CD4-positive, alpha-beta T cell treated with Interleukin-4 for 1 hour (primary cell): Measurements from ENCODE around the gene HECW1.
"Not testable (repeated sequence)": the region's sequence is repeated elsewhere in the genome, so short reads cannot be mapped to it uniquely, and the experiment has no call there.

ENCODE experiments used
- DNase-seq, 2 donors: peaks; one replicate each; pipeline ENCODE4 v3.0.0-alpha.2; 2020 to 2022

Gene HECW1

GRCh38 chr7:43211693-43212092, 99.2 kb downstream of the HECW1 start:
- no peak for DNase-seq

GRCh38 chr7:43212921-43213320, 100.5 kb downstream of the HECW1 start:
- DNase-seq: no peak

DNA sequence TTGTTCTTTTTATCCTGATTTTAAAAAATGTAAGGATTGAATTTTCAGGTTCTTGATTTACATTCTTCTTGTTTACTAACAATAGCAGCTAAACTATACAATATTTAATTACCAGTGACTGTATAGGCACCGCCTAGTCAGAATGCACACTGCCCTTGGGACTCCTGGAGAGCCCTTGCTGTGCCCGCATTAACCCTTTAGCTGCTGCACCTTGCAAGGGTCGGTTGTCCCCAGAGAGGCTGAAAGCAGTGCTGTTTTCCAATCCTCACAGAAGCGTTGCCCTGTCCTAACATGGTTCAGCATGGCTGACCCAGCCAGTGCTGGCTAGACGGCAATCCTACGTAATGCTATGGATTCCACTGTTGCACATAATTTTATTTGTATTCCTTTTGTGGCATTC, 102.6 kb downstream of the HECW1 start:
- no peak for DNase-seq

DNA sequence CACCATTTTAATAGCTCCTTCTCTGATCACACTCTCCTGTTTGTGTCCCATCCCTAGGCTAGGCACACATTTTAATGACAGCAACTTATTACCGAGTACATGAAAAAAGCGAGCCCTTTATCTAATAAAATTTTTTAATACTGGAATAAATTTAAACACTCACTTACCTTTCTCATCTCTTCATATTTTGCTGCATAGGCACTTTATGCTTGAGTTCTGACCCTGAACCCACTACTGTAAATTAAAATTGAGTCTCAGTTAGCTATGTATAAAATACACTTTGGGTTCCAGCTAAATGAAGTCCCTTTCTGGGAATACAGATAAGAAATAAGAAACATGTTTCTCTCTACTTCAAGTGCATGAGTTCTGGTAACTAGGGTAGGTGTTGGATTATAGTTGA, 104.6 kb downstream of the HECW1 start:
- no peak for DNase-seq

DNA sequence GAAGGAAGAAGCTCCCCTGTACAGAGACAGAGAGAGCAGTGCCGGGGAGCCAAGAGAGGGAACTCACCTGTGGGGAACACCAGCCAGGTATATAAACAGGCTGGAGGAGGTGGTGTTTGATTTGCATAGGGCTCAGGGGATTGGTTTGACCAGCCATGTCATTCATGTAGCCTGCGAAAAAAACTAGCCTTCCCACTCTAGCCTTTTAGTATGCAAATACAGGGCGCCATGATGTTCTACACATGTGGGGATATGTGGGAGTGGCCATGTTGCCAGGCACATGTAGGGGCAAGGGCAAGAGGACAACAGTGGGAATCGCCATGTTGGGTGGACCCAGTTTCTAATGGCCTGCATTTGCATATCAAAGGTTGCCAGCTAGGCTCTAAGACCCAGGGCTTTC, 106.5 kb downstream of the HECW1 start:
- DNase-seq: not testable (repeated sequence)

DNA sequence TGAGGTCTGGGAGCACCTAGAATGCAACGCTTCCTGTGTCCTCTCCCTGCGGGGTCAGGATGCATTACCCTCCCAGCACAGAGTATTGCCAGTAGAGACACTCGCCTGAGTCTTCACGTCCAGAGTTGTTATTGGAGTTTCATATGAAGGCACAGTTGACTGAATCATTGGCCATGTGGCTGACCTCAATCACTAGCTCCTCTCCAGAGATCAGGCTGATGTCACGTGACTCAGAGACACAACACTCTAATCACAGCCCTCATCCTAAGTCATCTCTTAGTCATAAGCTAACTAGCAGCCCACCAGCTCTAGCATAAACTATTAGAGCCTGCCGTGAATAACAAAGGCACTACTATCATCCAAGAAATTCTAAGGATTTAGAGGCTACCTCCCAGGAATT, 107.8 kb downstream of the HECW1 start:
- no peak for DNase-seq

GRCh38 chr7:43220742-43221141, 108.3 kb downstream of the HECW1 start:
- DNase-seq: no peak

GRCh38 chr7:43229801-43230200, 117.4 kb downstream of the HECW1 start:
- no peak for DNase-seq

DNA sequence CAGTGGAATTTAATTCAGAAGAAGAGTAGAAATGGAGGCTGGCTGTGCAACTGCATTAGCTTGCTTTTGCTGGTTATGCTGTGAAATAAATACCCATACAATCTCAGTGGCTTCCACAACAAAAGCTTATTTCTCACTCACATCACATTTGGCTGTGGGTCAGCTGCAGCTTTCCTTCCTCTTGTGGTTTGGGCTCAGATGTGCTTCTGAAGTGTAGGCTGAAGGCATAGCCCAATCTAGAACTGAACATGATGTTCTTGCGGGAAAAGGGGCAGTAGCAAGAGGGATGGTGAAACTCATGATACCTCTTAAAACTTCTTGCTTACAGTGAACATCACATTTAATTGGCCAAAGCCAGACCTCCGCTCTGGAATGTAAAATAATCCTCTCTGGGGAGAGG, 119.9 kb downstream of the HECW1 start:
- no peak for DNase-seq

DNA sequence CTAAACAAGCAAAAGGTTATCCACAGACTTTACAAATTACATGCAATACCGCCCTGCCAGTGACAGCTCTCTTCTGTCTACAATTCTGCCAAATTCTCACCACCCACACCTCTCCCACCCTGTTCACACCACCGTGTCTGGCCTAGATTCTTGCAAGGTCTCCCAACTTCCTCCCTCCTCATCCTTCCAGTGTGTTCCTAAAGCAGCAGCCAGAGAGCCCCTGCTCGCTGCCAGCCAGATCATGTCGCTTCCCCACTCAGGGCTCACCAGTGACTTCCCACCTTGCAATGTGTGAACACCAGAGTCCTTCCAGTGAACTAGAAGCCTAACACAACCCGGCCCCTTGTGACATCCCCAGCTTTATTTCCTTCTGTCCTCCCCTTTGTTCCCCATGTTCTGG, 121.6 kb downstream of the HECW1 start:
- no peak for DNase-seq

- no peak for DNase-seq
Observed at GRCh38 chr7:43234968-43235367, 122.5 kb downstream of the HECW1 start.

DNA sequence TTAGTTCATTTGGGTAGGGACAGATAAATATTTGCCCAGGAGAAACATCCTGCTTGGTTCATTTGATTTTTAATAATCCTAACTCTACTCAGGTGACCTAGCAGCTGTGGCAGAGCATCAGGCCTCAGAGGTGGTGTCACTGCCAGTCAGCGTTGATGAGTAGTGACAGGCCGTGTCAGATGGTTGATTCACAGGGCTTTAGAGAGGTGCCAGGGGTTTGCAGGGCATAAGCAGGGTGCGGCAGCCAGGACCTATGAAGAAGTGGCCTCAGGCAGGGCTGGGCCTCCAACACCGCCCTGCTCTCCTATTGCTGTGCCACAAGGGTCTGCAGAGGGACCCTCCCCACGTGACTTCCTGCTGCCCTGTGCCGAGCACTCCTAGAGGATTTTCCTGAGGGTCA, 128.1 kb downstream of the HECW1 start:
- no peak for DNase-seq

GRCh38 chr7:43242628-43243255, 130.3 kb downstream of the HECW1 start:
- DNase-seq: no peak

- no peak for DNase-seq
Observed at GRCh38 chr7:43244232-43244631, 131.8 kb downstream of the HECW1 start.

GRCh38 chr7:43244784-43245183, 132.3 kb downstream of the HECW1 start:
- no peak for DNase-seq

DNA sequence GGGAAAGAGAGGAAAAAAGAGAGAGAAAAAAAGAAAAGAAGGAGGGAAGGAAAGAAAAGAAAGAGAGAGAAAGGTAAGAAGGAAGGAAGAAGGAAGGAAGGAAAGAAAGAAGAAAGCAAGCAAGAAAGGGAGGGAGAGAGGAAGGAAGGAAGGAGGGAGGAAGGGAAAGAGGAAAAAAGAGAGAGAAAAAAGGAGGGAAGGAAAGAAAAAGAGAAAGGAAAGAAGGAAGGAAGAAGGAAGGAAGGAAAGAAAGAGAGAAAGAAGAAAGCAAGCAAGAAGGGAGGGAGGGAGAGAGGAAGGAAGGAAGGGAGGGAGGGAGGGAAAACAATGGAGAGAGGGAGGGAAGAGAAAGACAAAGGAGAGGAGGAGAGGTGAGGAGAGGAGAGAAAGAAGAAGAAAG, 135.3 kb downstream of the HECW1 start:
- no peak for DNase-seq

- DNase-seq: no peak
Observed at GRCh38 chr7:43248553-43248952, 136.1 kb downstream of the HECW1 start.

DNA sequence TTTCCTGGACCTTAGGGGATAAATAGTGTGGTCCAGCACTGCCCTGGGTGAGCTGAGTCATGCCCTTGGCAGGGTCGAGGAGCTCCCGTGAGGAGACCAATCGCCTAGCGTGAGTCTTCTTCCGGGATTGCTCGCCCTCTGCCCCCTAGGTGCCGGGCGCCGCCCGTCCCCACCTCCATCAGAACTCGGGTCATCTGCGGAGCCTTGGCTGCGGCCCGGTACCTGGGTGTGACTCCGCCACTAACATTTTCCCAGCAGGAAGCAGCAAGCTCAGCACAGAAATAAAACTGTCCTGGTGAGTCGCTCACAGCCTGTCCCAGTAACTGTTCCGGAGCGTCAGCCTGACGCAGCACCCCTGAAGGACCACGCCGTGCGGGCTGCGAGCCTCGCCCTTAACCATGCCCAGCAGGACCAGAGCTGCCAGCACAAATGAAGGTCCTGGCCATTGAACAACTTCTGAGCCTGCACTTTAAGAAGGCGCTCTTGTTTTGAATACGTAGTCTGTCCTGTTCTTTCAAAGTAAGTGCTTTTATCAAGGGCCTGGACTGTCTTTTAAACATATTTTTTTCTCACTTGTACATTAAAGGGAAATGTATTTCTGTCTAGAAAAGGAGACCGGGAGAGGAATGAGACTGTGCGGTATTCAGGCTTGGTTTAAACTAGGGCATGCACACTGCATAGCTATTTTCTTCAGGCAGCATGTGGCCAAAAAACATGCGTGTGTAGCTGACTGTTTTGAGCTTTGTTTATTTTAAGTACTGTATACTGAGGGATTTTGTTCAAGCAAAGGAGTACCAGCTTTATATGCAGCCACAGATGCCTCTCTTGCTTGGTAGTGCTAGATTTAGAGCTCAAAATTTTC, 136.7 kb downstream of the HECW1 start:
- DNase-seq: no peak

- DNase-seq: no peak
Observed at GRCh38 chr7:43249823-43250145, 137.3 kb downstream of the HECW1 start.

DNA sequence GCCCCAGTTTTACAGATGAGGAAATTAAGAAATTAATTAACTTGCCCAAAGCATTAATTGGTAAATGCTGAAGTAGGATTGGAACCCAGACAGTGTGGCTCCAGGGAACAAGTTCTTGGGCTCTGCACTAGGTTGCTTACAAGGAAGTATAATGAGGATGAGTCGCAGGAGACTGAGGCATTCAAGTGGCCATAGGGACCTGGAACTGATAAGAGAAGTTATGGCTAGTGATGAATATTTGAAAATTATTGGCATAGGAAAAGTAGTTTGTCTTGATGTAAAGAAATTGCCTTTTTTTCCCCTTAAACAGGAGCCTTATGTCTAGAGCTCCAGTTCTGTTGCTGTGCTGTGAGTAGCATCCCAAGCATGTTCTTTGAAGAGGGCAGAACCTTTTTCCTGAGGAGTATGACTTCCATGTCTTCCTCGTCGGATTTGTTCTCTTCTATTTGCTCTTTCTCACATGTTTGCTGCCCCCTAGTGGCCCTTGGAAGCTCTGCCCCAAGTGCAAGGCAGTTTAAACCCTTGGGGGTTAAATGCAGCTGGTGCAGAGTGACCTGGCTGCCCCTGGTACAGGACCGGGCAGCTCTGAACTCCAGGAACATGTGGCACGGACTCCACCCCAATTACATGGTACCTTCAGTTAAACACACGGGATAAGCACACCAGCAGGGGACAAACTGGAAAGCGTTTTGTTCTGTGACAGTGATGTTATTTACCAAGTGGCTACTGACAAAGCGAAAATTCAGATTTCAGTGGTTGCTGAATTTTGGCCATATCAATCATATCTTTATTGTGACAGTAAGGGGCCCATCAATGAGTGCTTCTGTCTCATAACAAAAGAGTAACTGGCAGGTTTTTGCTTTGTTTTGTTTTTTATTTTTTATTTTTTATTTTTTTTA, 148.8 kb downstream of the HECW1 start:
- DNase-seq: peak; percentile 38 to 55

GRCh38 chr7:43265139-43265538, 152.7 kb downstream of the HECW1 start:
- DNase-seq: no peak

GRCh38 chr7:43273939-43274719, 161.7 kb downstream of the HECW1 start:
- no peak for DNase-seq

- no peak for DNase-seq
Observed at GRCh38 chr7:43274752-43275151, 162.3 kb downstream of the HECW1 start.
